ACHN (cell line): ENCODE measurements around the gene GRK5.
"Not testable (repeated sequence)": the region's sequence is repeated elsewhere in the genome, so short reads cannot be mapped to it uniquely, and the experiment has no call there.

Source experiments
- DNase-seq: peaks from one replicate; pipeline ENCODE4 v3.0.0-alpha.2; 2015
- in situ Hi-C: cut with HindIII; loops from 2 replicates; pipeline ENCODE4 v1.10.0; 2017; ENCODE audit warnings: low sequenced_read_pairs, low pct_ligation_motif_present, low pct_unique_long_range_greater_than_20kb

Gene GRK5

DNA sequence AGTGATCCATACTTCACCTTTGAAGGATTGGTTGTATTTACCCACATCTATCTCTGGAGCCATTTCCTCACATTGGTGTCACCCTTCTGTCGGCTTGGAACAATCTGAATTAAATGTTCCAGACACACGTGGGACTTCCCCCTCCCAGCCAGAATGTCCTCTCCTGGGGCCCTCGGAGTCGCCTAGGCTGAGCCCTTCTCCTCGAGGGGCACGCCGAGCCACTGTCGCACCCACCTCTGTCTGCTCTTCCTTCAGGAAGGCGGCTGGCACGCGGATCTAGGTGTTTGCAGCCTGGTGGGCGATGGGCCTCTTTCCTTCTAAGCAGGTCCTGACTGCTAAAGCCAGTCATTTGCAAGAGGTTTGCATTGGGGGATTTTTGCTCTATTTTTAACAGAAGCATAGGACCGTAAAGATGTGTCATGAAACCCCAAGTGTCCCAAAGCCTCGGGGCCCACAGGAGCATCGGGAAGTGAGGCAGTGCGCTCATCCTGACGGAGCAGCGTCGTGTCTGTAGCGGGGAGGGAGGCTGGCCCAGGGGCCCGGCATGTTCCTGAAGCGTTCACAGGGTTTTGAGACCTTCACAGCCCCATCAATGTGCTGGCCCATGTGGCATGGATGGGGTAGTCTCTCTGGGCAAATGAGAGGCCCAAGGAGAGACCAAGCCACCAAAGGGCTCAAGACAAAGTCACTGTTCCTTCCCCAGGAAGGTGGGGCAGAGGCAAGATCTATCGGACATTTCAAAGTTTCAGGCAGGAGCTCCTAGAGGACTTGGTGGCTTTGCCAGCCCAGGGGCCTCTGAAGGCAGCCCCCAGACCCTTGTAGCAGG lies 248.5 kb downstream of the GRK5 start:
- in situ Hi-C loops = no loop called here
- no peak for DNase-seq

DNA sequence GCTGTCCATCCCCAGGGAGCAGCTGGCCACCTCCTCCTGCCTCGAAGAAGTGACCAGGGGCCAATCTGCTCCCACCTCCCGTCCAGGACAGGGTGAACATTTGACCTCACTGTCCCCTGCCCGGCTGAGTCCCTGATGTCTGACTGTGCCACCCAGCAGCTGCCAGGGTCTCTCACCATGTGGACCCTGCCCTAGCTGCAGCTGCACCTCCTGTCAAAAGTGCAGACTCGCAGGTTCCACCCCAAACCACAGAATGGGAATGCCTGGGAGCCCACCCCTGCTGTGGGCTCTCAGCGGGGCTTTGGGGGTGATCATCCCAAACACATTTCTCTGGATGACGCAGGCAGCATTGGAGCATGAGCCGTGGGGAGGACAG lies 249.1 kb downstream of the GRK5 start:
- no peak for DNase-seq
- in situ Hi-C loops = no loop called here

DNA sequence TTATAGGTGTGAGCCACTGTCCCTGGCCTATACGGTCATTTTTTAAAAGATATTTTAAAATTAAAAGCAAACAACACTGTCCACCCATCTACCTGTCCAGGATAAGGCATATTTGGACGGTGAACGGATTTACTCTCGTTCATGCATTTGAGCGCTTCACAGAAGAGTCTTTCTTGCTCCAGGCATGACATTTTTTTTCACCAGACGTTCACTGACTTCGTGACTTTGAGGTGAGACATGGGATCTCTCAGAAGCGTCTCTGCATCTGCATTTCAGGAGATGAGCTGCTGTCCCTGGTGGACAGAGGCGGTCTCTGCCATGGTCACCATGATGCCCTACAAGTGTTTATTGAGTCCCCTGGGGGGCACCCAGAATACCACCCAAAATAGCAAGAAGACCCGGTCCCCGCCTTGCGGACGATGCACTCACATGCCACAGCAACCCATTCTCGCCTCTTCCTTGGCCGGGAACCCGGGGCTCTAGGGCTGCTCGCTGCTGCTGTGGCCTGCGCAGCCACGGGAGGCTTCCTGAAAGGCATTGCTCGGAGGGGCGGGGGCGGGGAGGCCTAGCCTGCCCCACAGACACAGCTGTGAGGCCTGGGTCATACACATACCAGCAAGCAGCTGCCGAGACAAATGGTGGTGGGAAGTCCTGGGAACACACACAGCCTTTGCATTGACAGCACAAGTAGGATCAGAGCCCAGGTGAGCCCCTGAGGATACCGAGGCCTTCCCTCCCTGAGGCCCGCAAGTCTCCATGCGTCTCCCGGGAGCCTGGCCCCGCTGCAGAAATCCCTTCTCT lies 250.8 kb downstream of the GRK5 start:
- in situ Hi-C loops = no loop called here
- DNase-seq = no peak

GRCh38 chr10:119459681-119460340 lies 252.4 kb downstream of the GRK5 start:
- in situ Hi-C loops = no loop called here
- DNase-seq = no peak

DNA sequence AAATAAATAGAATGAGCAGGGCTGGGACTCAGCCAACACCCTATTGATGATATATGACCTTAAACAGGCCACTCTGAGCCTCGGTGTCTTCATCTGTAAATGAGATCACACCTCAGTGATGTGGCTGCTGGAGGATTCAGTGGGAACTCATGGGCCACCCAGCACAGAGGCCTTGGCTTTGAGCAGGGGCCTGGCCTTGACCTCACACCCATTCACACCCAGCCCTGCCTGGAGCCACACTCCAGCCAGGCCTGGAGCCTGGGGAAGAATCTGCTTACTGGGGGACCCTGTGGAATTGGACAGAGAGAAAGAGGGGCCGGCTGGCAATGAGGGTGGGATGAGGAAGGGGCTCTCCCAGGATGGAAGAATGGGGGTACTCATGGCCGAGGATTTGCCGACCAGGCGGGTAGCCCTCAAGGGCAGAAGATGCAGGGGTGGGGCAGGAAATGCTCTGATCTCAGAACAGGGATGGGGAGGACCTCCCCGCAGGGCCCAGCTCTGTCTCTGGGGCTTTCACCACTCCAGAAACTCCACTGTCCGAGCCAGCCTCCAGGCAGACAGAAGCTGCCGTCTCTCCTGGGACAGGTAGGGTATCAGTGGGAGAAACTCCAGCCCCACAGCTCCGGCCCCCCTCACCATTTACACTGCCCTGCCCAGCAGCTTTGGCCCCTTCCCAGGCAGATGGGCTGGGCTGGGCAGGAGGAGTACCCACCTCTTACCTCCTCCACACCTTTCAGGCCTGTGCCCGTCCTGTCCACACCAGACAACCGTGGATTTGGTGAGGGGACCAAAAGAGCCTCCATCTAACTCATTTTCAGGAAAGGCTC lies 253.2 kb downstream of the GRK5 start:
- no peak for DNase-seq
- in situ Hi-C loops = no loop called here

DNA sequence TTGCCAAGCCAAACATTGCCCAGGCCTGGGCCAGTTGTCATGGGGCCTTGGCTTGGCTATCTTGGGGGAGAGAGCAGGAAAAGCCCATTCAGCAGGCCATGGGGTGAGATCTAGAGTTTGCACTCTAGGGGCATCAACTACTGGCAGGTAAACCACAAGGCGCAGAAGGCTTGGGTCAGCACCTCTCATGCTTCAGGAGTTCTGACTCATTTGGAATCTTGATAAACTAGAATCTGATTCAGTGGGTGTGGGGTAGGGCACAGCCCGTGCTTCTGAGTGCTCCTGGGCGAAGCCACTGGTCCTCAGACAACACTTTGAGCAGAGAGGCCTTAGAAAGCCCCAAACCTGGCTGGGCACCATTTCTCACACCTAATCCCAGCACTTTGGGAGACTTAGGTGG lies 254.0 kb downstream of the GRK5 start:
- in situ Hi-C loops = no loop called here

DNA sequence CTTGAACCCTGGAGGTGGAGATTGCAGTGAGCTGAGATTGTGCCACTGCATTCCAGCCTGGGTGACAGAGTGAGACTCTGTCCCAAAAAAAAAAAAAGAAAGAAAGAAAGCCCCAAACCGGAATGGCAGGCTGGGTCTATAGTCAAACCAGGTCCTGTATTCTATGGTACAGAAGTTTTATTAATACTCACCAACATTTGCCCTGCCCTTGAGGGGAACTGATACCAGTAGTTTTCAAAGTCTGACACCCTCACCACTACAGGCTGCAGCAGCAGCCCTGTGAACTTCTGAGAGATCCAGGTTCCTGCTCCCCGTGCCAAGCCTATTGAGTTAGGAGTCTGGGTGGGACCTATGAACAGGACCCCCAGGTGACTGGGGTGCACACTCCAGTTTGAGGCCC lies 254.6 kb downstream of the GRK5 start:
- no peak for DNase-seq
- in situ Hi-C loops = no loop called here

More for the DNA sequence above, 254.0 kb downstream of the GRK5 start:
- peak; percentile 77 for DNase-seq

DNA sequence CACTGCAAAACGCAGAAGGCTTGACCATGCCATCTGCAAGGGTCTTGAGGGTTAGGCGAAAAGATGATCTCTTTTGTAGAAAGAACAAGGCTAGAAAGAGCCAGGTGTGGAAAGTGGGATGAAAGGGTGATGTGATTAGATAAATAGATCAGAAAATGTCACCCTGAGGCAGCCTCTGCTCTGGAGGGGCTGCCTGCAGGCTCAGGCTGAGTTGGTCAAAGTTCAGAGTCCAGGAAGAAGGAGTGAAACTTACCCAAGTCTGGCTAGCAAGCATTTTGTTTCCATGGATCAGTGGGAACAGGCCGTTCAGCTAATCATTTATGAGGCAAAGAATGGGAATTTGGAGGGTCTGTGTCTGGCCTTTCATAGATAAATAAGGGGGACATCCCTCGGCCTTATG lies 255.4 kb downstream of the GRK5 start:
- in situ Hi-C loops = no loop called here
- DNase-seq = no peak

- in situ Hi-C loops, DNase-seq: not testable (repeated sequence)
Observed at GRCh38 chr10:119463195-119463594, 255.8 kb downstream of the GRK5 start.

GRCh38 chr10:119465085-119465484 lies 257.7 kb downstream of the GRK5 start:
- in situ Hi-C loops = no loop called here

DNA sequence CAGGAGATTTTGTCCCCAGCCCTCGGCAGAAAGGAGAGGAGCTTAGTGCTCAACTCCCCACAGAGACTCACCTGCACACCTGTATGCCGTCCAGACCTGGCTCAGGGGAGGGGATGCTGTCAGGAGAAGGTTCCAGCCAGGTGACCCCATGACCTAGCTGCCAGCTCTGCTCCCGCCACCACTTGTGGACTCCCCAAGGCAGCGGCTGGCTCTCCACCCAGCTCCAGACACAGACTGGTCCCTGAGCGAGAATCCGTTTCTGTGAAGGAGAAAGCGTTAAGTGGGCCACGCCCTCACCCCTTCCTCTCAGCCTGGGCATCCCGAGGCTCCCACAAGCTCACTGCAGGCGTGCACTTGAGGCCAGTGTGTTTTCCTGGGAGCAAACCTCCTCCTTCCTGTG lies 258.7 kb downstream of the GRK5 start:
- in situ Hi-C loops = no loop called here
- DNase-seq = no peak

More at GRCh38 chr10:119465085-119465484, 257.7 kb downstream of the GRK5 start:
- DNase-seq = no peak

- in situ Hi-C loops = no loop called here
- DNase-seq = no peak
Observed at GRCh38 chr10:119466655-119467054, 259.3 kb downstream of the GRK5 start.

DNA sequence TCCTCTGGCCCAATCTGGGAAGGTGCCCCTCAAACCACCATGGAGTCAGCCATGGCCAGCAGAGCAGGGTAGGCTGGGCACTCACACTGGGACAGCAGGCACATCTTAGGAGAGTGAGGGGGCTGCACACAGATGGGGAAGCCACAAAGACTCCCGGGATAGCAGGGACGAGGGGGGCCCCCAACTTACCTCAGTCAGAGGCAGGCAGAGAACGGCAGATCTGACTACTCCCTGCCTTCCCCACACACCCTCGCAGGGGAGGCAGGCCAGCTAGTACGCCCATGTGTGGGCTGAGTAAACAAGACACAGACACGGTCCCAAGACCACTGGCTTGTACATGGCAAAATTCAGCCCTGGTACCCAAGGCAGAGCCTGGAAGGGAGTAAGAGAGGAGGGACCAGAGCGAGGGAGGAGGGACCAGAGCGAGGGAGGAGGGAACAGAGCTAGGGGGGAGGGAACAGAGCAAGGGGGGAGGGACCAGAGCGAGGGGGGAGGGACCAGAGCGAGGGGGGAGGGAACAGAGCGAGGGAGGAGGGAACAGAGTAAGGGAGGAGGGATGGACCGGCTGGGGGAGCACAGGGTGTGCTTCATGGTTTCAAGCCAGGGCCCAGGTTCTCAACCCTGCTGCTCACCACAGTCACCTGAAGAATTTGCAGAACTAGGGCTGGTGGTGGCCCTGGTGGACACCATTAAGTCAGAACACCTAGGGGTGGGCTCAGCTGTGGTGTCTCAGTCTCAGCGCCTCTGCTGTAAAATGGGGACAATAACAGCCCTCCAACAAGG lies 261.4 kb downstream of the GRK5 start:
- in situ Hi-C loops = no loop called here
- no peak for DNase-seq

- no peak for DNase-seq
- in situ Hi-C loops = no loop called here
Observed at GRCh38 chr10:119469325-119469707, 261.9 kb downstream of the GRK5 start.

DNA sequence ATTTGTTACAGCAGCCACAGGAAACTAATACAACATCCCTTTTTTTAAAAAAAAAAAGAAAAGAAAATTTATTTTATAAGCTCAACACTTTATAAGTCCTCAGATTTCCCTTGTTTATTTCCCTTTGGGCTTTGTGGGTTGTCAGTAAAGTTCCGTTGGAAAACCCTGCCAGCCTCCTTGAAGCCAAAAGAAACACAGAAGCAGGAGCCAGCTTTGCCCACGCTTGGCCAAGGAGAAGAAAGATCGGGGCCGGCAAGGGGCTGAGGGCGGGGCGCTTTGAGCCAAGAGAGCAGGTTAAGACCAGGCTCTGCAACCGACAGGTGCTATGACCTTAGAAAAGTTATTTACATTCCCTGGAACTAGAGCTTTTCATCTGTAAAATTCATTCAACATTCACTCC lies 262.5 kb downstream of the GRK5 start:
- in situ Hi-C loops = no loop called here
- DNase-seq = no peak

GRCh38 chr10:119470920-119471702 lies 263.7 kb downstream of the GRK5 start:
- in situ Hi-C loops = no loop called here

DNA sequence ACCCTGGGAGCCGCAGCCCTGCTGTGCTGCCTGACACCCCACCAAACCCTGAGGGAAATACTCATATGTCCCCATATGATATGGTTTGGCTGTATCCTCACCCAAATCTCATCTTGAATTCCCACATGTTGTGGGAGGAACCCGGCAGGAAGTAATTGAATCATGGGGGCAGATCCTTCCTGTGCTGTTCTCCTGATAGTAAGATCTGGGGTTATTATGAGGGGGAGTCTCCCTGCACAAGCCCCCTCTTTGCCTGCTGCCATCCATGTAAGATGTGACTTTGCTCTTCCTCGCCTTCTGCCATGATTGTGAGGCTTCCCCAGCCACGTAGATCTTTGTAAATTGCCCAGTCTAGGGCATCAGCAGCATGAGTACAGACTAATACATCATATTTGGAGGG lies 266.4 kb downstream of the GRK5 start:
- DNase-seq = no peak
- in situ Hi-C loops = no loop called here

More at GRCh38 chr10:119470920-119471702, 263.7 kb downstream of the GRK5 start:
- DNase-seq = no peak
